A549 (cell line): Measurements from ENCODE around the gene CPPED1.

Source experiments
- CTCF ChIP-seq: fragments of >200 bp; sonication (Bioruptor Twin); formaldehyde crosslinking; IDR thresholded peaks from 3 replicates; pipeline ENCODE4 v1.5.1; 2016
- FOSL2 ChIP-seq, 2 experiments: fragments of 450-650 bp in 1 of 2; fragments of >200 bp in 1 of 2; sonication (Bioruptor Twin) in 1 of 2; formaldehyde crosslinking; IDR thresholded peaks; 2 replicates each; pipeline versions ENCODE4 v1.5.0 to v1.6.1; 2016 to 2020; ENCODE audit warnings: mild to moderate bottlenecking in 1 of 2, moderate library complexity in 1 of 2
- RFX5 ChIP-seq: fragments of 450-650 bp; IDR thresholded peaks from 2 replicates; pipeline ENCODE4 v1.7.1; 2014; ENCODE audit warnings: antibody characterized with exemption, mild to moderate bottlenecking, moderate library complexity
- SMC3 ChIP-seq: fragments of >200 bp; sonication (Bioruptor Twin); formaldehyde crosslinking; IDR thresholded peaks from 3 replicates; pipeline ENCODE4 v1.6.1; 2018; ENCODE audit warnings: inconsistent platforms
- TF ChIP-seq, protein P1 (sequence below): fragments of 200-600 bp; sonication (generic); IDR thresholded peaks from 2 replicates; pipeline ENCODE4 v1.6.1; 2016; ENCODE audit warnings: antibody characterized with exemption, mild to moderate bottlenecking, moderate library complexity

DNA sequence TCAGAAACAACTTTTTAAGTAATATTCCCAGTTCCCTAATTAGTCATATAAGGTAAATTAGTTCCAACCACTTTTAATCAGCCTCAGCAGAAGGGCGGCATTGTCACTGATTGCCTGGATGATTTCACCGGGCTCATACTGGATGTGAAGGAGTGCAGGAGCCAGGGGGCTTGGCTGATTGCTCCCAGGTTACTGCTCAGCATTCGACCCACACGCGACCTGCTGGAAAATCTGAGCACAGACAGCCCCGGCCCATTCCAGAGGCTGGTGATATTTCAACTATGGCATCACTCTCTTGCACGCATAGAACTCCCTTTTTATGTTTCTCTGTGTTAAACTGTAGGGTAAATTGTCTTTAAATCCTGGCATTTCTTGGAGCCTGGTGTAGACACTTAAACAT is 34.2 kb downstream of the CPPED1 start:
- TF ChIP-seq SMC3 (no peak), CTCF (no peak), RFX5 (no peak), FOSL2 (IDR thresholded peaks at IDR 0.05) (no peak), FOSL2 (CRISPR knock-in tag; IDR thresholded peaks at IDR 0.05) (no peak)
- TF ChIP-seq, protein P1, sequence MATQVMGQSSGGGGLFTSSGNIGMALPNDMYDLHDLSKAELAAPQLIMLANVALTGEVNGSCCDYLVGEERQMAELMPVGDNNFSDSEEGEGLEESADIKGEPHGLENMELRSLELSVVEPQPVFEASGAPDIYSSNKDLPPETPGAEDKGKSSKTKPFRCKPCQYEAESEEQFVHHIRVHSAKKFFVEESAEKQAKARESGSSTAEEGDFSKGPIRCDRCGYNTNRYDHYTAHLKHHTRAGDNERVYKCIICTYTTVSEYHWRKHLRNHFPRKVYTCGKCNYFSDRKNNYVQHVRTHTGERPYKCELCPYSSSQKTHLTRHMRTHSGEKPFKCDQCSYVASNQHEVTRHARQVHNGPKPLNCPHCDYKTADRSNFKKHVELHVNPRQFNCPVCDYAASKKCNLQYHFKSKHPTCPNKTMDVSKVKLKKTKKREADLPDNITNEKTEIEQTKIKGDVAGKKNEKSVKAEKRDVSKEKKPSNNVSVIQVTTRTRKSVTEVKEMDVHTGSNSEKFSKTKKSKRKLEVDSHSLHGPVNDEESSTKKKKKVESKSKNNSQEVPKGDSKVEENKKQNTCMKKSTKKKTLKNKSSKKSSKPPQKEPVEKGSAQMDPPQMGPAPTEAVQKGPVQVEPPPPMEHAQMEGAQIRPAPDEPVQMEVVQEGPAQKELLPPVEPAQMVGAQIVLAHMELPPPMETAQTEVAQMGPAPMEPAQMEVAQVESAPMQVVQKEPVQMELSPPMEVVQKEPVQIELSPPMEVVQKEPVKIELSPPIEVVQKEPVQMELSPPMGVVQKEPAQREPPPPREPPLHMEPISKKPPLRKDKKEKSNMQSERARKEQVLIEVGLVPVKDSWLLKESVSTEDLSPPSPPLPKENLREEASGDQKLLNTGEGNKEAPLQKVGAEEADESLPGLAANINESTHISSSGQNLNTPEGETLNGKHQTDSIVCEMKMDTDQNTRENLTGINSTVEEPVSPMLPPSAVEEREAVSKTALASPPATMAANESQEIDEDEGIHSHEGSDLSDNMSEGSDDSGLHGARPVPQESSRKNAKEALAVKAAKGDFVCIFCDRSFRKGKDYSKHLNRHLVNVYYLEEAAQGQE, result no peak
